ENCODE data around the gene BABAM2.

The BABAM2 gene

GRCh38 chr2:28280619-28281018 lies 390.1 kb downstream of the BABAM2 start:
- ATAC-seq (ENCODE audit: low read depth) (no peak), DNase-seq (ENCODE audit: low spot score in 2 of 2) (no peak)
- H3K4me3 Mint-ChIP-seq = no peak overlapping the region
- no peaks in the 10 kb centered on the region for H3K9me3 Mint-ChIP-seq
- peaks cover 16% of the 10 kb centered on the region for H3K36me3 Mint-ChIP-seq
- no peaks in the 10 kb centered on the region for H3K27me3 Mint-ChIP-seq
- H3K4me1 Mint-ChIP-seq = no peaks in the 10 kb centered on the region
- no peak overlapping the region for H3K27ac Mint-ChIP-seq

DNA sequence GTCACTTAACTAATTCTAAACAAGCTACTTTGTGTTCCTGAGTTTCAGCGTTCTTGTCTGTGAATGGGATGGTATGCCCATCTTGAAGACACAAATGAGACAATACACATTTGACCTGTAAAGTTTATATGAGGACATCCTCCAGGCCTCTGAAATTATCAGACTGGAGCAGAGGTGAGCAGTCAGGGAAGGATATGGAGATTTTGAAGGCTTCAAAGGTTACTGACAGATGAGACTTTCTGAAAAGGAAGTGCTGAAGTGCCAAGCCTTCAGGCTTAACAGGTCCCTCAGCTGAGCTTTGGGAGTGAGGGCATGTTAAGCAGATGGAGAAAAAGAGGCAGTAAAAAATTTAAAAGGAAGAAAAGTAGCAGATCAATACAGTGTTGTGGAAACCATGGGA lies 391.2 kb downstream of the BABAM2 start:
- Mint-ChIP-seq H3K4me3 (no peak overlapping the region), H3K27ac (no peak overlapping the region), H3K4me1 (no peaks in the 10 kb centered on the region), H3K9me3 (no peaks in the 10 kb centered on the region), H3K36me3 (peaks cover 20% of the 10 kb centered on the region), H3K27me3 (no peaks in the 10 kb centered on the region)
- DNase-seq (ENCODE audit: low spot score in 2 of 2) = no peak
- no peak for ATAC-seq (ENCODE audit: low read depth)

- no peak overlapping the region for H3K27ac Mint-ChIP-seq
- H3K4me3 Mint-ChIP-seq = no peak overlapping the region
- DNase-seq (ENCODE audit: low spot score in 2 of 2) (no peak), ATAC-seq (ENCODE audit: low read depth) (no peak)
- no peaks in the 10 kb centered on the region for H3K27me3 Mint-ChIP-seq
- no peaks in the 10 kb centered on the region for H3K9me3 Mint-ChIP-seq
- no peaks in the 10 kb centered on the region for H3K4me1 Mint-ChIP-seq
- peaks cover 20% of the 10 kb centered on the region for H3K36me3 Mint-ChIP-seq
Observed at GRCh38 chr2:28282248-28282647, 391.7 kb downstream of the BABAM2 start.

DNA sequence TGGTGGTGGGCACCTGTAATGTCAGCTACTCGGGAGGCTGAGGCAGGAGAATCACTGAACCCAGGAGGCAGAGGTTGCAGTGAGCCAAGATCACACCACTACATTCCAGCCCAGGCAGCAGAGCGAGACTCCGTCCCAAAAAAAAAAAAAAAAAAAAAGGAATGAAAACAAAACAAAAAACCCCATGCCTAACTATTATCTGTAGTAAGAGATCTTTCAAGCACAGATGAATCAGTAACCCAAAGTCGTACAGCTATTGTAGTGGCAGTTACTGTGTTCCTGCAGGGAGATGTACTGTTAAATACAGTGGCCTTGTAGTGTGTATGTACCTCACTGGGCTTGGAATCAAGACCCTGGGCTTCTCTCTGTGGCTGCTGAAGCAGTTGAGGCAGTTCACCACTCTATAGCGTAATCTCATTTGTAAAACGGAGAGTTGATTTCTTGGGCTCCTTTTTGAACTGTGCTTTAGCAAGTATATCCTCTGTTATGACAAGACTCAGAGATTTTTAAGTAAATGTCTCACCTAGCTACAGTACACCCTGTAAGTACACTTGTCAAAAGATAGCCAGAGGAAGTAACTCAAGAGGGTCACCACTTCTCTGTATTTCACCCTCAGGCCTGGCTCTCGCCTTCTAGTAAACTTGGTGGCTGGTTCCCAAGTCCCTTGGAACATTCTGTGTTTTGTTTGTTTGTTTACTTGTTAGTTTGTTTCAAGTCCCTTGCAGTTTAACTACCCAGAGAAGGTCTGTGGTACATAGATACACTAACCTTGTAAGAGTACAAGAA lies 392.5 kb downstream of the BABAM2 start:
- no peaks in the 10 kb centered on the region for H3K27me3 Mint-ChIP-seq
- no peak overlapping the region for H3K27ac Mint-ChIP-seq
- H3K4me1 Mint-ChIP-seq = no peaks in the 10 kb centered on the region
- DNase-seq (ENCODE audit: low spot score in 2 of 2) (no peak), ATAC-seq (ENCODE audit: low read depth) (no peak)
- peaks cover 21% of the 10 kb centered on the region for H3K36me3 Mint-ChIP-seq
- no peaks in the 10 kb centered on the region for H3K9me3 Mint-ChIP-seq
- H3K4me3 Mint-ChIP-seq = no peak overlapping the region

DNA sequence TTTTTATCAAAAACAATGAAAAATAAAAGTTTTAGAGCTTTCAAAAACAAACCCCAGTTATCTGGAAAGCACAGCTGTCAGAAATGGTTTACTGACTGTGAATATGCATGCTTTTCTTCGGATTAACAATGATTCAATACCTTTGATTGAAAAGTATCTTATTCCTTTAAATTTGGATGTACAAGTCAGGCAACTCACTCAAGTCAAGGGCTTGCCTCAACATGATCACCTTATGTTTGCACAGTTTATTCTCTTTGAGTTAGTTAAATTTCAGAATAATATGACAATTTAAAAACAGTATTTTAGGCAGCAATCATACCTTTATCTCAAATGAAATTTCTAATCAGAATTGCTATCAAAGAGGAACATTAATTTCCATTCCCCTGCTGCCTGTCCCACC lies 393.3 kb downstream of the BABAM2 start:
- Mint-ChIP-seq H3K4me1 (no peaks in the 10 kb centered on the region), H3K27ac (peak overlapping the region; percentile 24), H3K4me3 (no peak overlapping the region), H3K27me3 (no peaks in the 10 kb centered on the region), H3K36me3 (peaks cover 14% of the 10 kb centered on the region), H3K9me3 (no peaks in the 10 kb centered on the region)
- DNase-seq (ENCODE audit: low spot score in 2 of 2) = no peak
- ATAC-seq (ENCODE audit: low read depth) = no peak

DNA sequence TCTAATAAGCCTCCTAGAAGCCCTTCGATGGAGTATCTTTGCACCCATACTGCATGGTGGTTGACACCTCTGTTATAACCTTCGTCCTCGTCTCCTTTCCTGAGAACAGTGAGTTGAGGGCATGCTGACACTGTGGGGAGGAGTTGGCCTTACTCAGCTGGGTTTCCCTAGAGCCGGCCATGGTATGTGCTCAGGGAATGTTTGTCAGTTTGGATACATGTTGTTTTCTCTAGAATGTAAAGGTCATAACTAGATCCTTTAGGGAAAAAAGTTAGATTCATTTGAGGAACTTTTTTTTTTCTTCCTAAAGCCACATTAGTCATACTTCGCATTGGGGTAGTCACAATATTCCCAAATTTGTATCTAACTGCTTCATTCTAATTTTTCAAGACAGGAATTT lies 396.1 kb downstream of the BABAM2 start:
- DNase-seq (ENCODE audit: low spot score in 2 of 2) = no peak
- Mint-ChIP-seq H3K27me3 (no peaks in the 10 kb centered on the region), H3K4me3 (no peak overlapping the region), H3K4me1 (no peaks in the 10 kb centered on the region), H3K9me3 (no peaks in the 10 kb centered on the region), H3K27ac (no peak overlapping the region), H3K36me3 (peaks cover 15% of the 10 kb centered on the region)
- no peak for ATAC-seq (ENCODE audit: low read depth)

DNA sequence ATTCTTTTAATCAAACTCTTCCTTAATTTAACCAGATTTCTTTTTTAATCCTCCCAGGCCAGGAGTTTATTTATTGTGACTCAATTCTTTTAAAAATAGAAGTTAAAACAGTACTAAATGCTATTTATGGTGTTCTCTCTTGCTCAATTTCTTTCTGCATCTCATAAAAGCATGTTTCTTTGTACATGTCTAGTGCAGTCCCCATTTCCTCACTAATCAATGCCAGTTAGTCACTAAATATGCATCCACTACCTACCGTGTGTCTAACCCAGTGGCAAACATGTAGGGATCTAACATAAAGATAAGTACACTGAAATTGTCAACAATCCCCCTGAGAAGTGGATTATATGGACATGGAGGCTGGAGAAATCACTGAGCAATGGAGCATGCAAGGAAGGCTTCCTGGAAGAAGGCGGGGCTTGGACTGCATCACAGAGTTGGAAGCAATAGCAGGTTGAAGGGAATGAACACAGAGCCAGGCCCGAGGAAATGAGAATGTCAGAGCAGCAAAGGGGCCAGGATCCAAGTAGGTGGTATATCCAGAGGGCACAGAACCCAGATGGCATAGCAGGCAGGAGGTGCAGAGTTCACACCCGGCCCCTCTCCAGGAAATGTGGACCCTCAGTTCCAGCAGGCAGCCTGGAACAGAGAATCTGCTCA lies 396.9 kb downstream of the BABAM2 start:
- DNase-seq (ENCODE audit: low spot score in 2 of 2) (no peak), ATAC-seq (ENCODE audit: low read depth) (no peak)
- H3K9me3 Mint-ChIP-seq = no peaks in the 10 kb centered on the region
- no peak overlapping the region for H3K27ac Mint-ChIP-seq
- H3K27me3 Mint-ChIP-seq = no peaks in the 10 kb centered on the region
- peaks cover 15% of the 10 kb centered on the region for H3K36me3 Mint-ChIP-seq
- H3K4me1 Mint-ChIP-seq = no peaks in the 10 kb centered on the region
- no peak overlapping the region for H3K4me3 Mint-ChIP-seq

GRCh38 chr2:28288620-28289019 lies 398.1 kb downstream of the BABAM2 start:
- Mint-ChIP-seq H3K36me3 (peaks cover 15% of the 10 kb centered on the region), H3K27ac (no peak overlapping the region)
- no peak for DNase-seq (ENCODE audit: low spot score in 2 of 2)

GRCh38 chr2:28291811-28292440 lies 401.4 kb downstream of the BABAM2 start:
- peaks cover 9% of the 10 kb centered on the region for H3K36me3 Mint-ChIP-seq
- DNase-seq (ENCODE audit: low spot score in 2 of 2) (no peak), ATAC-seq (ENCODE audit: low read depth) (no peak)
- H3K9me3 Mint-ChIP-seq = no peaks in the 10 kb centered on the region
- no peaks in the 10 kb centered on the region for H3K4me1 Mint-ChIP-seq
- no peak overlapping the region for H3K4me3 Mint-ChIP-seq
- H3K27ac Mint-ChIP-seq = no peak overlapping the region
- no peaks in the 10 kb centered on the region for H3K27me3 Mint-ChIP-seq

More at GRCh38 chr2:28288620-28289019, 398.1 kb downstream of the BABAM2 start:
- Mint-ChIP-seq H3K4me3 (no peak overlapping the region), H3K27me3 (no peaks in the 10 kb centered on the region), H3K9me3 (no peaks in the 10 kb centered on the region), H3K4me1 (no peaks in the 10 kb centered on the region)
- ATAC-seq (ENCODE audit: low read depth) = no peak

DNA sequence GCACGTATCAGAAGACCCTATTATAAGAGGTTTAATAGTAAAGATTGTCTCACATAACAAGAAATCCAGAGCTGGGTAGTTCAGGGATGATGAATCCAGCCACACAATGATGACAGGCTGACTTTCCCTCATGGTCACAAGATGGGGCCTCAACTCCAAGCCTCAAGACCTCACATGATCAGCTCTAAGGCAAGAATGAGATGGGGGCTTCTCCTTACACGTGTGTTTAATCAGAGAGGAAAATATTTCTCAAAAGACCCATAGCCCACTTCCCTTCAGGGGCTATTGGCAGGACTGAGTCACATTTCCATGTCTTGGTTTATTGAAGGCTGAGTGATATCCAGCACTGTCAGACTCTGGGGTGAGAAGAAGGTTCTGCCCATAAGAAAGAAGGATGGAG lies 402.0 kb downstream of the BABAM2 start:
- ATAC-seq (ENCODE audit: low read depth) = no peak
- peaks cover 6% of the 10 kb centered on the region for H3K36me3 Mint-ChIP-seq
- no peak for DNase-seq (ENCODE audit: low spot score in 2 of 2)
- H3K27me3 Mint-ChIP-seq = no peaks in the 10 kb centered on the region
- no peak overlapping the region for H3K27ac Mint-ChIP-seq
- H3K4me1 Mint-ChIP-seq = no peaks in the 10 kb centered on the region
- H3K4me3 Mint-ChIP-seq = no peak overlapping the region
- H3K9me3 Mint-ChIP-seq = no peaks in the 10 kb centered on the region

GRCh38 chr2:28293416-28293815 lies 402.9 kb downstream of the BABAM2 start:
- DNase-seq (ENCODE audit: low spot score in 2 of 2) (no peak), ATAC-seq (ENCODE audit: low read depth) (no peak)
- H3K9me3 Mint-ChIP-seq = no peaks in the 10 kb centered on the region
- peaks cover 7% of the 10 kb centered on the region for H3K36me3 Mint-ChIP-seq
- H3K27ac Mint-ChIP-seq = no peak overlapping the region
- no peaks in the 10 kb centered on the region for H3K4me1 Mint-ChIP-seq
- no peaks in the 10 kb centered on the region for H3K27me3 Mint-ChIP-seq
- H3K4me3 Mint-ChIP-seq = no peak overlapping the region

DNA sequence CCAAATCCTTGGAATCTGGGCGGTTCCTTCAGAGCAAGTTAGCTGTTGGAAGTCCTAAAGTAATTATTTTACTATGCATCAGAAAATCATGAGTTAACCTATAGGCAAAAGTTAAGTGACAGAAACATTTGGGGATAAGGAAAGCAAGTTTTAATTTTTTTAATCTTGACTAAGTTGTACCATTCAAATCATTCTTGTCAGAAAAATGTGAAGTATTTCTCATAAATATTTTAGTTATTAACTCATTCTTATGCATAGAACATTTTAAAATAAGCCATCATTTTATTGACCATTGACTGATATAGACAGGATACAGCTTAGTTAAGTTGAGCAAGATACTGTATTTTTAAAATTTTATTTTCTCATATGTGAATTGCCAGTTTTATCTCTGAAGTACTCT lies 403.9 kb downstream of the BABAM2 start:
- Mint-ChIP-seq H3K4me1 (no peaks in the 10 kb centered on the region), H3K9me3 (no peaks in the 10 kb centered on the region), H3K36me3 (peaks cover 9% of the 10 kb centered on the region), H3K27me3 (no peaks in the 10 kb centered on the region), H3K27ac (no peak overlapping the region), H3K4me3 (no peak overlapping the region)
- ATAC-seq (ENCODE audit: low read depth) (no peak), DNase-seq (ENCODE audit: low spot score in 2 of 2) (no peak)

- H3K27ac Mint-ChIP-seq = no peak overlapping the region
- H3K9me3 Mint-ChIP-seq = no peaks in the 10 kb centered on the region
- no peaks in the 10 kb centered on the region for H3K27me3 Mint-ChIP-seq
- H3K4me1 Mint-ChIP-seq = no peaks in the 10 kb centered on the region
- no peak for DNase-seq (ENCODE audit: low spot score in 2 of 2)
- no peak overlapping the region for H3K4me3 Mint-ChIP-seq
- peaks cover 19% of the 10 kb centered on the region for H3K36me3 Mint-ChIP-seq
- no peak for ATAC-seq (ENCODE audit: low read depth)
Observed at GRCh38 chr2:28296243-28296642, 405.7 kb downstream of the BABAM2 start.

GRCh38 chr2:28296904-28297303 lies 406.4 kb downstream of the BABAM2 start:
- Mint-ChIP-seq H3K27me3 (no peaks in the 10 kb centered on the region), H3K4me1 (no peaks in the 10 kb centered on the region), H3K27ac (no peak overlapping the region), H3K9me3 (peaks cover 1% of the 10 kb centered on the region), H3K36me3 (peaks cover 24% of the 10 kb centered on the region), H3K4me3 (no peak overlapping the region)
- DNase-seq (ENCODE audit: low spot score in 2 of 2) (no peak), ATAC-seq (ENCODE audit: low read depth) (no peak)

Measured in memory B cell (primary cell).